H1 (cell line): Measurements from ENCODE around the gene LRRC56. TPM values are rescaled to one million over a fixed set of nuclear protein-coding genes. Genes with fewer than 3 reads are reported as not detected.

Source experiments
- POU5F1 ChIP-seq: IDR thresholded peaks from 2 replicates; pipeline ENCODE4 v1.6.1; 2011; ENCODE audit warnings: low read depth, mild to moderate bottlenecking, low read length, moderate library complexity
- polyA plus RNA-seq, 7 experiments: library from polyadenylated mRNA; depleted of rRNA in 3 of 7; stranded (reverse) in 5 of 7; unstranded in 2 of 7; fragments of >200 nt in 5 of 7; fragments of 200-250 nt in 2 of 7; gene quantifications; 1 replicate in 5 of 7; 2 replicates in 1 of 7; 4 replicates in 1 of 7; pipeline versions ENCODE4 v1.2.1 to v1.2.3, GENCODE V29; 2011 to 2013; ENCODE audit warnings: missing spikeins in 2 of 7, mixed read lengths in 2 of 7
- total RNA-seq: library from RNA; stranded (reverse); fragmentation: NEBNext Ultra II Directional; extraction: Animal tissue kit (Norgen Biotek cat#: 25700); gene quantifications from 2 replicates; pipeline ENCODE4 v1.2.1, GENCODE V29; 2021

The LRRC56 gene
- total and polyA plus RNA-seq, 2 of the 8 experiments (the other 6 are each of a cell fraction or from before 2014, with no cell fraction given): 0.94 to 1.9 TPM

DNA sequence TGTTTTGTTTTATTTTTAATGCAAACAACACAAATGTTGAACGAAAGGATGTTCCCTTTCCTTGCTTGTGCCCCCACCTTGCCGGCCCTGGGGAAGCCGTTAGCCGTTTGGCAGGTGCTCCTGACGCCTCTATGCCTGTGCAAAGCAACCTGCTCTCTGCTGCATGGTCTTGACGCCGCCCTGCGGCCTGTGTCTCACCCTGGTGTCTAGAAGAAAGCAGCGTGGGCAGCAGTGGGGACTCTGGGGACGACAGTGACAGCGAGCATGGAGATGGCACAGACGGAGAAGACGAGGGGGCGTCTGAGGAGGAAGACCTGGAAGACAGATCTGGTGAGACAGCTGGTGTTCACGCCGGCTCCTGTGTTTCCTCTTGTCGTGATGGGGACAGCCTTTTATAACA, 44.4 kb downstream of the LRRC56 start (continued):
- TF ChIP-seq POU5F1: no peak
